Coronary artery (tissue), 2 donors: ENCODE results near the gene ENOX1.

ENCODE experiments used
- DNase-seq: peaks from one replicate; pipeline ENCODE4 v3.0.0-alpha.2; 2017; ENCODE audit warnings: low spot score
- H3K27ac ChIP-seq, 2 donors: fragments of 200-600 bp; sonication (generic); one replicate each; pipeline ENCODE4 v1.5.1; 2016 to 2019
- H3K4me3 ChIP-seq: fragments of 200-600 bp; sonication (generic); 2 replicates; pipeline ENCODE4 v1.5.1; 2016; ENCODE audit warnings: mild to moderate bottlenecking, moderate library complexity
- TF ChIP-seq, protein P1 (sequence below): fragments of 200-600 bp; sonication (generic); IDR thresholded peaks from one replicate; pipeline ENCODE4 v1.5.1; 2019; ENCODE audit warnings: antibody characterized with exemption

ENOX1 gene

DNA sequence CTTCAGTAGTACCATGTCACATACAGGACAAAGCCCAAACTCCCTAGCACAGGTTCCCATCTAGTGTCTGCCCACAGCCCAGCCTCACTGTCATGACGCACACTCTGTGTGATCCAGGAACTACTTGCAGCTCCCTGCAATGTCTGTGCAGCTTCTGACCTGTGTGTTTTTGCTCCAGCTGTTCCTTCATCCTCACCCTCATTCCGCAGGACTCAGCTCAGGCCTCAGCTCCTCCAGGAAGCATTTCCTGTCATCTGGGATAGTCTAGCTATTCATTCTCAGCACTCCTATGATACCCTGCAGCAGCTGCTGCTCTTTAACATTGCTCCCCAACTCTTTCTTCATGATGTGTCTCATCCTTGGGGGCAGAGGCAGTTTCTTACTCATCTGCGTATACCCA, 56.1 kb downstream of the ENOX1 start:
- Histone ChIP-seq H3K27ac (no peak overlapping the region), H3K4me3 (no peak overlapping the region)
- TF ChIP-seq, protein P1, sequence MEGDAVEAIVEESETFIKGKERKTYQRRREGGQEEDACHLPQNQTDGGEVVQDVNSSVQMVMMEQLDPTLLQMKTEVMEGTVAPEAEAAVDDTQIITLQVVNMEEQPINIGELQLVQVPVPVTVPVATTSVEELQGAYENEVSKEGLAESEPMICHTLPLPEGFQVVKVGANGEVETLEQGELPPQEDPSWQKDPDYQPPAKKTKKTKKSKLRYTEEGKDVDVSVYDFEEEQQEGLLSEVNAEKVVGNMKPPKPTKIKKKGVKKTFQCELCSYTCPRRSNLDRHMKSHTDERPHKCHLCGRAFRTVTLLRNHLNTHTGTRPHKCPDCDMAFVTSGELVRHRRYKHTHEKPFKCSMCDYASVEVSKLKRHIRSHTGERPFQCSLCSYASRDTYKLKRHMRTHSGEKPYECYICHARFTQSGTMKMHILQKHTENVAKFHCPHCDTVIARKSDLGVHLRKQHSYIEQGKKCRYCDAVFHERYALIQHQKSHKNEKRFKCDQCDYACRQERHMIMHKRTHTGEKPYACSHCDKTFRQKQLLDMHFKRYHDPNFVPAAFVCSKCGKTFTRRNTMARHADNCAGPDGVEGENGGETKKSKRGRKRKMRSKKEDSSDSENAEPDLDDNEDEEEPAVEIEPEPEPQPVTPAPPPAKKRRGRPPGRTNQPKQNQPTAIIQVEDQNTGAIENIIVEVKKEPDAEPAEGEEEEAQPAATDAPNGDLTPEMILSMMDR = no peak
- no peak for DNase-seq

DNA sequence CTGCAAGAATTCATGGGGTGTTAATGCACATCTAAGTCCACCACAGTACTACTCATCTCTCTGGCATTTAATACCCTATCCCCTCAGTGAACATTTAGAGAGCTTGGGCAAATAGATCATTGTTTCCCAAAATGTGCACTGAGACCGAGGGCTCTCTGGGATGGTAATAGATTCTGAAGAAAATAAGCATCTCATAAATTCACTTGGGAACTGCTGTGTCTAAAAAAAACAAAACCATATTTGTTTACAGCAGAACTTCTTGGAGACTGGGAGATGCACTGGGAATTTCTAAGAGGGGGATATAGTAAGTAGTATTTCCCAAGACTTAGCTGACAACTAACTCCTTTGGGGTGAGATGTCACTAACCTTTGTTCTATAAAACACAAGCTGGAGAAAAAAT, 58.4 kb downstream of the ENOX1 start:
- H3K27ac ChIP-seq = no peak overlapping the region
- no peak for DNase-seq

DNA sequence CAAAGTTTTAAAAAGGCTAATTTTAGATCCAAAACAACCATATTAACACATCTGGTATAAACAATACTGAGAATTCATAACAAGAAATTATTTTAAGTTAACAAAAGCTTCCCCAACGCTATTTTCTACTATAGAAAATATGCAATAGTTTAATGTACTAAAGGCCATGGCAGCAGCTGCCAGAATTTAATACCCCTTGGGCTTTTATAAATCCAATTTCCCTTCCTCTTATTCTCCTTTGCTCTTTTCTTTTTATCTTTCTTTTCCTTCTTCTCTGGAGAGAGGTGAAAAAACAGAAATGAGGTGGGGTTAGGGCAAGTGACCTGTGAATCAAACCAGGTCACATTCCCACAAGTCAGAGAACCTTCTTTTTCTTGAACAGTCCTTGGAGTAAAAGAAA, 58.9 kb downstream of the ENOX1 start:
- Histone ChIP-seq H3K27ac (no peak overlapping the region), H3K4me3 (no peak overlapping the region)
- TF ChIP-seq, protein P1 = no peak
- DNase-seq = no peak

More for the DNA sequence above, 58.4 kb downstream of the ENOX1 start:
- H3K4me3 ChIP-seq = no peak overlapping the region
- TF ChIP-seq, protein P1 = no peak

DNA sequence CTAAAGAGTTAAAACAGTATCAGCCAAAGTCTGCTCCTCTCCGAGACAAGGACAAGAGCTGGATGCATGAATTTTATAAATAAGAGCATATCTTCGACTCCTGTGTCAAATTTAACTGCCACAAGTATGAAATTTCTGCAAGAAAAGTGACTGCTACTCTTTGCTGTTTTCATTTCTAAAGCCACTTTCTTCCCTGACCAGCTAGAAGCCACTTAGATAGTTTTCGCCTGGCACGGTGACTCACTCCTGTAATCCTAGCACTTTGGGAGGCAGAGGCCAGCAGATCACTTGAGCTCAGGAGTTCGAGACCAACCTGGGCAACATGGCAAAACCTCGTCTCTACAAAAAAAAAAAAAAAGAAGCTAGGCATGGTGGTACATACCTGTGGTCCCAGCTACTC, 61.3 kb downstream of the ENOX1 start:
- no peak overlapping the region for H3K27ac ChIP-seq
- no peak for DNase-seq
- TF ChIP-seq, protein P1 = no peak
- H3K4me3 ChIP-seq = no peak overlapping the region

DNA sequence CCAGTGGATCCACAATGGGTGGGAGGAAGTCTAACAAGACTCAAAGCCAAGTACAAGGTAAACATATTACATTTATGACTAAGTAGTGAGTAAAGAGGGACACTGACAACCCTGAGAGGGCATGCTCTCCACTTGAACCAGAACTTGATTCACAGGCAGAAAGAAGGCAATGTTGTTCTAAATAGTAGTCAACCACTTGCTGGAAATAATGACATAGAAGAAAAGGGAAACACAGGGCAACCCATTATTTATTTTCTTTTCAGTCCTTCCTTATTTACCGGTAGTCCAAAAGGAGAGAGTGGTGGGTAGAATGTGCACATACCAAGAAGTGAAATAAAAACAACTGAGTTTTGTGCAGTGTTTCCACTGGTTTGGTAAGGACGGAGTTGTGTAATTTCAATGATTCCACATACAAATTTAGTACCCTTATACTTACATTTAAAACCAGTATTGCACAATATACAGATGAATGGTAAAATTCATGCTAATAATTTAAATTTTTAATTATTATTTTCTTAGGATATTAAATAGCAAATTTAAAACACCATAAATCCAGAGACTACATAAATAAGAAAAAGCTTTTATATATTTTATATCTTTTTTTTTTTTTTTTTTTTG, 65.9 kb downstream of the ENOX1 start:
- TF ChIP-seq, protein P1 = no peak

DNA sequence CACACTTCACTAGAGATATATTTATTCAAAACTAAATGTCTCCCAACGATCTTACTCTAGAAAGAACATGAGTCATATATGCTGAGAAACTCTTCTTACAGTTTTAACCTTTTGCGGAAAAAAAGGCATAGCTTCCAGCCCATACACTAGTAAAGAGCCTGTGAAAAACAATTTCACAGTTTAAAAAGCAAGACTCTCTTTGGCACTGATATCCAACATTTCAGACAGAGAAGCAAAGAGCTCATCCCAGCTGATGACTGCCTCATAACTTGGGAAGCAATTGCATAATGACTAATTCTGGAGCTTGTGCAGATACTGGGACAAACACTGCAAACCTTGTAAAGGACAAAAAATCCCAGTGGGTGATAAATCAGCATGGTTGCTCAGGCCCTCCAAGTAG, 88.0 kb downstream of the ENOX1 start:
- TF ChIP-seq, protein P1 = no peak
- no peak for DNase-seq
- Histone ChIP-seq H3K27ac (no peak overlapping the region), H3K4me3 (no peak overlapping the region)

More for the DNA sequence above, 65.9 kb downstream of the ENOX1 start:
- no peak for DNase-seq
- H3K27ac ChIP-seq = no peak overlapping the region
- H3K4me3 ChIP-seq = no peak overlapping the region

DNA sequence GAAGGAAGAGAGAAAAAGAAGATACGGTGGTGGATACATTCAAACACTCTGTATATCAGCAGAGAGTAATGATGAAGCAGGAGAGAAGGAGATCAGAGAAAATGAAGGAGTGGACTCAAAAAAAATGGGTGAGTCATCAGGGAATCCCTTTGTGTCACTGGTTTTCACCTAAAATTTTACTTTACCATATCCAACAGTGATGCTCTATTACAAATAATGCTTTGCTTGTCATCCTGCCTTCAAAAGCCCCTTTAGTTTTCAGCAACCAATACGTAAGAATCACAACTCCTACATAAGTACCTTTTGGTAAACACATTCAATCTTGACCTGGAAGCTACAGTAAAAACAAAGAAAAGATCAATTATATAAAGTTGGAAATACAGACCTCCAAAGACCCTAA, 88.8 kb downstream of the ENOX1 start:
- DNase-seq = no peak
- Histone ChIP-seq H3K4me3 (no peak overlapping the region), H3K27ac (no peak overlapping the region)
- TF ChIP-seq, protein P1 = no peak
